Cardiac muscle cell (in vitro differentiated cells and primary cell): Measurements from ENCODE around the gene KLK4. TPM values are rescaled to one million over a fixed set of nuclear protein-coding genes. Genes with fewer than 3 reads are reported as not detected.

Experiments
- DNase-seq, 2 donors: peaks; one replicate each; pipeline versions ENCODE4 v3.0.0 to v3.0.0-alpha.2; 2010 to 2017; ENCODE audit warnings: low read depth in 1 of 2, low spot score in 1 of 2
- H3K27ac ChIP-seq: fragments of 200-600 bp; sonication (generic); 2 replicates; pipeline ENCODE4 v1.5.1; 2016
- H3K27me3 ChIP-seq: fragments of 200-600 bp; sonication (generic); 2 replicates; pipeline ENCODE4 v1.6.0; 2016; ENCODE audit warnings: control low read depth
- H3K36me3 ChIP-seq: fragments of 200-600 bp; sonication (generic); 2 replicates; pipeline ENCODE4 v1.5.1; 2016; ENCODE audit warnings: control low read depth
- H3K4me1 ChIP-seq: fragments of 200-600 bp; sonication (generic); 2 replicates; pipeline ENCODE4 v1.8.1; 2017; ENCODE audit warnings: low read depth, mild to moderate bottlenecking, mixed run types
- H3K4me3 ChIP-seq: fragments of 200-600 bp; sonication (generic); 2 replicates; pipeline ENCODE4 v1.5.1; 2016; ENCODE audit warnings: mild to moderate bottlenecking
- H3K9me3 ChIP-seq: fragments of 200-600 bp; sonication (generic); 2 replicates; pipeline ENCODE4 v1.5.1; 2017; ENCODE audit warnings: low read depth, mild to moderate bottlenecking, control low read depth
- polyA plus RNA-seq: library from polyadenylated mRNA; unstranded; fragments of >200 nt; fragmentation: Nextera tagmentation; extraction: Ambion mirVana; gene quantifications from 2 replicates; pipeline ENCODE4 v1.2.1, GENCODE V29; 2016
- total RNA-seq: library from RNA; depleted of rRNA; stranded (reverse); fragments of >200 nt; gene quantifications from 2 replicates; pipeline ENCODE4 v1.2.3, GENCODE V29; 2016
- TF ChIP-seq, protein P1 (sequence below): IDR thresholded peaks from 2 replicates; pipeline ENCODE4 v1.5.1; 2012; ENCODE audit warnings: low read depth, mild to moderate bottlenecking, low read length

Gene KLK4
- total and polyA plus RNA-seq, 2 experiments from 2014 or later: not detected

- TF ChIP-seq, protein P1, sequence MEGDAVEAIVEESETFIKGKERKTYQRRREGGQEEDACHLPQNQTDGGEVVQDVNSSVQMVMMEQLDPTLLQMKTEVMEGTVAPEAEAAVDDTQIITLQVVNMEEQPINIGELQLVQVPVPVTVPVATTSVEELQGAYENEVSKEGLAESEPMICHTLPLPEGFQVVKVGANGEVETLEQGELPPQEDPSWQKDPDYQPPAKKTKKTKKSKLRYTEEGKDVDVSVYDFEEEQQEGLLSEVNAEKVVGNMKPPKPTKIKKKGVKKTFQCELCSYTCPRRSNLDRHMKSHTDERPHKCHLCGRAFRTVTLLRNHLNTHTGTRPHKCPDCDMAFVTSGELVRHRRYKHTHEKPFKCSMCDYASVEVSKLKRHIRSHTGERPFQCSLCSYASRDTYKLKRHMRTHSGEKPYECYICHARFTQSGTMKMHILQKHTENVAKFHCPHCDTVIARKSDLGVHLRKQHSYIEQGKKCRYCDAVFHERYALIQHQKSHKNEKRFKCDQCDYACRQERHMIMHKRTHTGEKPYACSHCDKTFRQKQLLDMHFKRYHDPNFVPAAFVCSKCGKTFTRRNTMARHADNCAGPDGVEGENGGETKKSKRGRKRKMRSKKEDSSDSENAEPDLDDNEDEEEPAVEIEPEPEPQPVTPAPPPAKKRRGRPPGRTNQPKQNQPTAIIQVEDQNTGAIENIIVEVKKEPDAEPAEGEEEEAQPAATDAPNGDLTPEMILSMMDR: no peak
- Histone ChIP-seq H3K4me3 (no peak overlapping the region), H3K36me3 (no peaks in the 10 kb centered on the region), H3K9me3 (no peaks in the 10 kb centered on the region), H3K27me3 (peaks cover 29% of the 10 kb centered on the region), H3K4me1 (no peaks in the 10 kb centered on the region), H3K27ac (no peak overlapping the region)
- no peak for DNase-seq
Observed at GRCh38 chr19:50902640-50903039, 8.6 kb downstream of the KLK4 start.

DNA sequence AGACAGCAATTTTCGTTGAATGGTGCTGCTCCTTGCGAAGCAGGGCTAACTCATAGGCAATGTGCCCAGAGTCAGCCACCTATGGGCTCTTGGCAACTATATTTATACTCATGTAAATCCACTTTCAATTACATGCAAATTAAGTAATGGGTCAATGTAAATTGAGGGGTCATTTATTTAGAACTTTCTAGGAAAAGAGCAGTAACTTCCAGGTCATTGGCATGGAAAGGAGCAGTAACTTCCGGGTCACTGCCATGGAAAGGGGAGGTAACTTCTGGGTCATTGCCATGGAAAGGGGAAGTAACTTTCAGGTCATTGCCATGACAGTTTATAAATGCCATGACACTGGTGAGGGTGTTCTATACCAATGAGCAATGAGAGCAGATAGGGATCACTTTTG is 11.6 kb downstream of the KLK4 start:
- peaks cover 16% of the 10 kb centered on the region for H3K27me3 ChIP-seq
- H3K27ac ChIP-seq: no peak overlapping the region
- TF ChIP-seq, protein P1: no peak

GRCh38 chr19:50898018-50898417 is 13.2 kb downstream of the KLK4 start:
- Histone ChIP-seq H3K36me3 (no peaks in the 10 kb centered on the region), H3K27ac (no peak overlapping the region), H3K4me1 (no peaks in the 10 kb centered on the region), H3K4me3 (no peak overlapping the region), H3K9me3 (no peaks in the 10 kb centered on the region), H3K27me3 (peaks cover 16% of the 10 kb centered on the region)
- DNase-seq: no peak
- TF ChIP-seq, protein P1: no peak

More for the DNA sequence above, 11.6 kb downstream of the KLK4 start:
- Histone ChIP-seq H3K36me3 (no peaks in the 10 kb centered on the region), H3K4me1 (no peaks in the 10 kb centered on the region), H3K4me3 (no peak overlapping the region), H3K9me3 (no peaks in the 10 kb centered on the region)
- DNase-seq: no peak

- TF ChIP-seq, protein P1: no peak
- H3K27me3 ChIP-seq: peaks cover 16% of the 10 kb centered on the region
- no peak overlapping the region for H3K27ac ChIP-seq
- no peak for DNase-seq
- H3K4me1 ChIP-seq: no peaks in the 10 kb centered on the region
- H3K9me3 ChIP-seq: no peaks in the 10 kb centered on the region
- no peaks in the 10 kb centered on the region for H3K36me3 ChIP-seq
- no peak overlapping the region for H3K4me3 ChIP-seq
Observed at GRCh38 chr19:50897612-50898011, 13.6 kb downstream of the KLK4 start.

GRCh38 chr19:50897191-50897607 is 14.0 kb downstream of the KLK4 start:
- Histone ChIP-seq H3K27me3 (peaks cover 16% of the 10 kb centered on the region), H3K4me1 (no peaks in the 10 kb centered on the region), H3K36me3 (no peaks in the 10 kb centered on the region), H3K4me3 (no peak overlapping the region), H3K27ac (no peak overlapping the region), H3K9me3 (no peaks in the 10 kb centered on the region)
- TF ChIP-seq, protein P1: no peak
- no peak for DNase-seq
